HG03097 (cell line): ENCODE measurements around the gene ABCC3.

Source experiments
- ATAC-seq: cut with Tn5 transposase; IDR thresholded peaks from one replicate; pipeline ENCODE4 v1.9.1; 2021; ENCODE audit not compliant: unreplicated experiment, low FRiP score

The ABCC3 gene

GRCh38 chr17:50627036-50627781 lies 7.5 kb upstream of the ABCC3 start:
- no peak for ATAC-seq

GRCh38 chr17:50627782-50628601 lies 6.7 kb upstream of the ABCC3 start:
- ATAC-seq, result no peak

GRCh38 chr17:50629902-50630301 lies 4.8 kb upstream of the ABCC3 start:
- ATAC-seq, result no peak

GRCh38 chr17:50630524-50631194 lies 4.0 kb upstream of the ABCC3 start:
- no peak for ATAC-seq

DNA sequence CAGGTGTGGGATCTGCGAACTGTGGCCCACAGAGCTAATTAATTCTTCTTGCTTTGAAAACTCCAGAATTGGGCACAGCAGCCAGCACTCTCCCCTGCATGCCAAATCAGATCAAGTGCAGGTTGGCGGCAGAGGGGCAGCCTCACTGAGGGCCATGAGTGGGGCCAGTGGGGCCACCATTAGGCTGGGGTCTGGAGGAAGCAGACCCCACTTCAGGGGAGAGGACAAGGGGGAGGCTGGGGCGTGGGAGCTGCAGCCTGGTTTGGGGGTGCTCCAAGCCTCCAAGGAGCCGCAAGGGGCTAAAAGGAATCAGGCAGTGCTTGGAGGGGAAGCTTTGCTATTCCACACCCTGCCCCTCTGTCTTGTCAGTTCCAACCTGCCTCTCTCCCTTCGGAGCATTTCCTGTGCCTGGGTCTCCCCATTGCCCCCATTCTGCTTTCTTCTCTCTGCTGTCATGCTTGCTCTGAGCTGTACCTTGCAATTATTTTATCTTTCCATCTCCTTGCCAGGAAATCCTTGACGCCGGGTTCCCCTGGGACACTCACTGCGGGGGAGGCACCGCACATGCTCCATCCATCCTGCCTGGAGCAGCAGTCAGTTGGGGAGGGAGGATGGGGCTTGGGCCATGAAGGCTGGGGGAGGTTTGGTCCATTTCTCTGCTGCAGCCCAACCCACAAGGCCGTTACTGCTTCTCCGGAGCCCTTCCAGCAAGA lies 3.3 kb upstream of the ABCC3 start:
- ATAC-seq, result no peak

- no peak for ATAC-seq
Measured at GRCh38 chr17:50631908-50632571, 2.6 kb upstream of the ABCC3 start.

GRCh38 chr17:50632637-50633036 lies 2.0 kb upstream of the ABCC3 start:
- ATAC-seq, result no peak

- no peak for ATAC-seq
Measured at GRCh38 chr17:50633683-50634082, 998 bp upstream of the ABCC3 start.

DNA sequence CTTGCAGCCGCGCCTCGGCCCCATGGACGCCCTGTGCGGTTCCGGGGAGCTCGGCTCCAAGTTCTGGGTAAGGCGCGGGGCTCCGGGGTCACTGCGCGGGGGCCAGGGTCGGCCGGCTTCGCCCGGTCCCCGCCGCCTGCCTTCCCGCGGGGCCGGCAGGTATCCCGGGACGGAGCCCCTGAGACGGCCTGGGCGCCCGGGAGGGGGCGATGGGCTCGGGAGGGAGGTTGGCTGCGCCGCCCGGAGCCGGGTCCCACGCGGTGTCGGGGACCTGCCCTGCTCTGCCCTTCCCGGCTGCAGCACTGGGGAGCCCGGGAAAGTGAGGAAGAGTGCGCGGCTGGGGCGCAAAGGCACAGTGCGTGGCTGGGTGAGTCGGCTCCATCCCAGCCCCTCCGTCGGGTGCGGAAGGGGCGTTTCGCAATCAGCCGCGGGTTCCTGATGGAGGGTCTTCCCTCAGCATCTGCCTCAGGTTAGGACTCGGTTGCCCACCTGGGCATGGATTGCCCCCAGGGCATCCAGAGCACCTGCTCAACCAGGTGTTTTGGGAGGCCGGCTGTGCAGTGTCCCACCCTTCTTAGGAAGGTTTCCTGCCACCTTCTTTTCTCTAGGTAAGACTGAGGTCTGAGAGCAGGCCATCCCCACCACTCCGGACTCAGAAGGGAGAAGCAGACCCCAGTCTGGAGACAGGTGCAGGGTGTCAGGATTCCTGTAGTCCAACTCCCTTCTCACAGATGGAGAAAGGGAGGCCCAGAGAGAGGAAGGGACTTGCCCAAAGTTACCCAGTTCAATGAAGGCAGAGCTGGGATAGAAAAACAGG lies 442 bp downstream of the ABCC3 start:
- no peak for ATAC-seq

DNA sequence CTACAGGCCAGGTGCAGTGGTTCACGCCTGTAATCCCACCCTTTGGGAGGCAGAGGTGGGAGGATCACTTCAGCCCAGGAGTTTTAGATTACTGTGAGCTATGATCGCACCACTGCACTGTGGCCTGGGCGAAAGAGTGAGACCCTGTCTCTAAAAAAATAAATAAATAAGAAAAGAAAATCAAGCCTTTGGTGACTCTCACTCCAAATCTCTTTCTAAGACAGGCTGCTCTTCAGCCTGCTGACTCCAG lies 976 bp downstream of the ABCC3 start:
- ATAC-seq, result no peak

DNA sequence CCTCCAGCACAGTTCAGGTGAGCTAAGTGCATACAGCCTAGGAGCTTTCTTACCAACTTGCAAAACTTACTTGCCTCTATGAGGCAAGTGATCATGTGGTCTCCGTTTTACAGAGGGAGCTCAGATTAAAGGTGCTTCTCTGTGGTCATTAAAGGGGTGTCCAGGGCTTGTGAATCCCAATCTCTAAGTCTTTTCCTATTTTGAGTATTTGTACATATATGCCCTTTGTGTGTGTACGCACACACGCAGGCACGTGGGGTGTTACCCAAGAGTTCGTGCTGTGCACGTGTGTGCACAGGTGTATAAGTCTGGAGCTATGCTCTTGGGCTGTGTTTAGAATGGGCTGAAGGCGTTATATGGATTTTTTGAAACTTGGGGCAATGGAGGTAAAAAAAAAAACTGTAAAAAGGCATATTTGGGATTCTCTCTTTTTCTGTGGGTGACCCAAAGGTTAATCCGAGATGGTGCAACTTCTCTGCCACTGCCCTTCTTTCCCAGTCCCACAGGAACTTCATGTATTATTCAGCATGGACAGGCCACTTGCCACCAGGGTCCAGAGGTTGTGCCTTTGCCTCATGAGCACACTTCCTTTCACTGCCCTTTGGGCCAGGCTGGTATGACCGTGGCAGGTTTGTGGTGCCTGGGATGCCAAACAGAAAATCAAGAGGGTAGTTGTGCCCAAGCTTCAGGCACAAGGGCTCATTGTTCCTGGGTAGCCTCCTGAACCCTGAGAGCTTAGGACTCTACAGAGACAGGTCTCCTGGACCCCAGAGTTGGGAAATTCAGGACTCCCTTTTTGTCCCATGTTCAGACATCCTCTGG lies 1.5 kb downstream of the ABCC3 start:
- no peak for ATAC-seq

DNA sequence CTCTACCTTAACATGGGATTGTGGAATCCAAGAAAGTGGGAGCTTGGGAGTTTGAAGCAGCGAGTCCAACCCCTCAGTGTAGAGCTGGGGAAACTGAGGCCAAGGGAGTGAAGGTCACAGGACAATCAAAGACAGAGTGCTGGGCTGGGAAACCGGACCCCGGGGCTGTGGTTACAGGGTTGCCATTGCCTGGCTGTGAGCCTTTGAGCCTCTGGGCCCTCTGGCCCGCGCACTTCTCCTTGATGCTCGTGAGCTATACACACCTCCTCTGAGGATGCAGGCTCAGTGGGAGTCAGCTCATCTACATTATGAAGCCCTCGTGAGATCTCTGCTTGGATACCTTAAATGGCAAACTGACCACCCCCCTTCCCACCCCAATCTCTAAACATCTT lies 2.1 kb downstream of the ABCC3 start:
- ATAC-seq, result no peak

GRCh38 chr17:50637829-50638605 lies 3.3 kb downstream of the ABCC3 start:
- ATAC-seq, result no peak

DNA sequence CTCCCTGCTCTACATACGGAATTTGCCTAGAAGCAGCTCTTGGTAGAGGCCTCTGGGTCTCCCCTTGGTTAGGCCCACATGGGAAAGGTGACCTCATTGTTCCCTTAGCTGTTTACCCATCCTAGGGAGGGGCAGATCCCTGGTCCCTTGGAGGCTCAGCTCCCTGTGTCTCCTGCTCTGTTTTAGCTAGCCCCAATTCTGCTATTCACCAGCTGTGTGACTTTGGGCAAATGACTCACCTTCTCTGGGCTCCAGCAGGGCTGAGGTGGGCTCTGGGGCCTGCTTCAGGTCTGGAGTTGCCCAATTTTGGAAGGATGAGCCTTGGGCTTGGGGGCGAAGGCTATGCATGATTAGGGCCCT lies 3.9 kb downstream of the ABCC3 start:
- ATAC-seq, result no peak

GRCh38 chr17:50638966-50639713 lies 4.5 kb downstream of the ABCC3 start:
- ATAC-seq, result no peak

GRCh38 chr17:50640686-50641351 lies 6.1 kb downstream of the ABCC3 start:
- ATAC-seq, result no peak

DNA sequence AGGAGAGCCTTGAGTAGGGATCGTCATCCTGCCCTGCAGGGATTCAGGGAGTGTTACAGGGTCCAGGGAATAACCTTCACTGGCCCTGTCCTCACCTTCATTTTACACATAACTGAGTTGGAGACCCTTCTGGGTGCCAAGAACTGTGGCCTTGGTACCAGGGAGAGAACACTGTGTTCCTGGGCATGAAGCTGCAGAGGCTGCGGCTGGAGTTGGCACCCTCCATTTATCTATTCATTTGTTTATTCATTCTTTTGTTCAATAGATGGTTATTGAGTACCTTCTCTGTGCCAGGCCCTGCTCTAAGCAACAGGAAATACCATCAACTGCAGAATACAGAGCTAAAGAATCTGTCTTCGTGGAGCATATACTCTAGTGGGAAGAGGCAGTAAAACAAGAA lies 6.7 kb downstream of the ABCC3 start:
- no peak for ATAC-seq
